ENCODE measurements around the gene NRXN2.

Gene NRXN2

DNA sequence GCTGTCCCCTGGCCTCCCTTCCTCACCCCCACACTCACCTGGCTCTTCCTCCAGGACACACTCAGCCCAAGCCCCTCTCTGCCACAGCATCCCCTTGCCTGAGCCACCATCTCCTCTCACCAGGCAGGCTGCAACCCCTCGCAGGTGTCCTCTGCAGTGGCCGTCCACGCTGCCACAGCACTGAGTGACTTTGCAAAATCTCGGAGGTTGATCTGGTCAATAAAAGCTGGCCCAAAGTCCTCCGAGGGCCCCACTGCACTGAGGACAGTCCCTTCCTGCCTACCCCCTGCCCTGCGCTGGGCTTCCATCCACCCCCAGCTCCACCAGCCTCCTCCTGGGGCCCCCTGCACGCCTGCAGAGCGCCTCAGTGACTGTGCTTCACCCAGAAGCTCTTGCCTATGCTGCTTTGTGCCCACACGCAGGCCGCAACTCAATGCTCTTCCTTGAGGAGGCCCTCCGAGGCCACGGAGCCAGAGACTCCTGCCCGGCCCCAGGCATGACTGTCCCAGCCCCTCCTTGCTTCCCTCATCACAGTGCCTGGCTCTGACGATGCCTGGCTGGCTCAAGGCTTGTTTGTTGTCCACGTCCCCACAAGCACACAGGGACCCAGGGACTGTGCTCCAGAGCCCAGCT lies 162.7 kb downstream of the NRXN2 start:
- DNase-seq: no peak

DNA sequence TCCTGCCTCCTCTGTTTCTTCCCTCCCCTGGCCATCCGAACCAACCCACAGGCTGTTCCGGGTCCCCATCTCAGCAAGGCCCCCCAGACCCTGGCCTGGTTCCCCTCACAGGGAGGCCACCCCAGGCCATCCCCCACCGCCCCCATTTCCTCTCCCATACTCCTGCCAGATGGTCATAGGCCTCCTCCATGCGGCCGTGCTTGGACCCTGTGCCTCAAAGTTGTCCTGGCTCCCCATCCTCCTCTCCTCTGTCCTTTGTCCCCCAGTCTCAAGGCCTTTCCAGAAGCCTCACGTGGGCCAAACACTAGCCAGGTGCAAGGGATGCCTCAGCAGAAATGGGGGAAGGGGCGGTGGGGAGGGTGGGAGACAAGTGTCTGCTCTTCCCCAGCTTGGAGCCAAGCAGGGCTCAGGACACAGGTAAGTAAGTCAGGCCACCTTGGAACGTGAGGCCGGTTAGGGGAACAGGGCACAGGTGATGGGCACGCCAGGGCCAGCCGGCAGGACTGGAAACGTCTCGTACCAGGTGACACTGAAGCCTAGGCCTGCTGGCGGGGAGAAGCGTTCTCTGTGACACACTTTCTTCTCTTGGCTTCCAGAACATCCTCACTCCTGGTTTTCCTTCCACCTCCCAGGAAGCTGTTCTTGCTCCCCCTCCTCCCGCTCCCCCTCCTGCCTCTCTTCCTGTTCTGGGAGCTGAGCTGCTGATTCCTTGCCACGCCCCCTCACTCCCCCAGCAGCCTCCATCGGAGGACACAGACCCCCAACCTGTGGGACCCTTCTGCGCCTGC lies 163.5 kb downstream of the NRXN2 start:
- no peak for DNase-seq

DNA sequence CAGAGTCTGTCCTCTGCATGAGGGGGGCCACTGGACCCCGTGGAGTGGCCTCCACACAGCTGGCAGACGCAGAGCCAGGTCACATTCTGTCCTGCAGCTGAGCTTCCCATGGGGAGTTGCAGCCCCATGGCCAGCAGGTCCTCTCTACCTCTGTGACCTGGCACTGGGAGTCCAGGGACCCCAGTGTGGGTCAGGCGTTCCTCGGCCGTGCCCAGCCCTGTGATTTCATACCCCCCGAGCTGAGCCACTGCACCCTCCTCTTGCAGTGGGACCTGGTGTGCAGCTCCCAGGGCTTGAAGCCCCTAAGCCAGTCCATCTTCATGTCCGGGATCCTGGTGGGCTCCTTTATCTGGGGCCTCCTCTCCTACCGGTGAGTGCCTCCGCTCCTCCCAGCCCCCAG lies 164.1 kb downstream of the NRXN2 start:
- no peak for DNase-seq

DNA sequence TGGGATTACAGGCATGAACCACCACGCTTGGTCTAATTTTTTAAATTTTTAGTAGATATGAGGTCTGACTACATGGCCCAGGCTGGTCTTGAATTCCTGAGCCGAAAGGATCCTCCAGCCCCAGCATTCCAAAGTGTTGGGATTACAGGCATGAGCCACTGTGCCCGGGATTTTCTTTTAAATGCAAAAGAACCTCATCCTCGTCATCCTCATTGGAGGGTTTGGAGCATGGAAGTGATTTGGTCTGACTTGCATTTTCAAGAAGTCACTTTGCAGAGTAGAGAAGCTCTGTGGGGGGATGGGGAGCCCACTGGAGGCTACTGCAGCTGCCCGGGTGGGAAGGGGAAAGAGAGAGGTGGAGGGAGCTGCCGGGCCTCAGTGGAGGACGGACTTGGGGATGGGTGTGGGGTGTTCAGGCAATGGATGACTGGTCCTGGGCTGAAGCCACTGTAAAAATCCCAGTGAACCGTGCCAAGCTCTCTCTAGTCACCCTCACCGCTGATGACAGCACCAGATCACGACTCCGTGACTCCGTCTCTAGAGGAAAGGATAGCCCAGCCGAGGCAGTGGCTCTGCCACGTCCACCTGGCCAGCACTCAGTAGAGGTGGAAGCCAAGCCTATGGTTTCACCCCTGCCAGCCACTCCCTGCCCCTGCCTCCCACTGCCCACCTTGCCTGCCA lies 164.8 kb downstream of the NRXN2 start:
- DNase-seq: no peak

DNA sequence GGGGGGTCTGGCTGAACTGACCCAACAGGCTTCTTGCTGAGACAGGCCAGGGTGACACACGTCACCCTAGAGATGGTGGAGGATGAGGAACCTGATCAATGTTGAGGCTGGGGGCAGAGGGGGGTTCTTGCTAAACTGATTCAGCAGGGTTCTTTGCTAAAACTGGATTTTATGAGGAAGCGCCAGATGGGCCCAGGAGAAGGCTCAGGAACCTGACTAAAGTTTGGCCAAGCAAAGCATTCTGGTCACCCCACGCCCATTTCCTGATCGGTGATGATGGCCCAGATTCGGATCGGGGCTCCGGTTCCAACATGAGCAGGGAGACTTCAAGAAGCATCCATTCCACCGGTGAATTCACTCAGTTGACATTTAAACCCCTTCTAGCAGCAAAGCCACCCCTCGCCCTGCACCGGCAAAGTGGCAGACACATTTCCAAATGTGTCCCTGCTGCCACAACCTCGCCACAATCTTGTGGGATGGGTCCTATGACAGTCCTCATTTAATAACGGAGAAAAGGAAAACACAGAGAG lies 166.2 kb downstream of the NRXN2 start:
- no peak for DNase-seq

All from COR-L47 (cell line).